Astrocyte (in vitro differentiated cells and primary cell): Measurements from ENCODE around the gene ANLN. TPM values are rescaled to one million over a fixed set of nuclear protein-coding genes. Genes with fewer than 3 reads are reported as not detected.

ENCODE experiments used
- DNase-seq: peaks from one replicate; pipeline ENCODE4 v3.0.0-alpha.2; 2010; ENCODE audit warnings: low read depth
- FAIRE-seq: peaks from 2 replicates; lab custom pipeline; 2011; peaks lifted over from hg19 to GRCh38; lab: Jason Lieb, UNC
- H2AFZ ChIP-seq: 2 replicates; pipeline ENCODE4 v1.6.0; 2012; ENCODE audit warnings: low read depth, low read length, inconsistent platforms
- H3K27ac ChIP-seq: 2 replicates; pipeline ENCODE4 v1.5.1; 2011; ENCODE audit warnings: low read depth, low read length, inconsistent platforms
- H3K27me3 ChIP-seq: 2 replicates; pipeline ENCODE4 v1.6.0; 2011; ENCODE audit warnings: low read length, inconsistent platforms; ENCODE audit not compliant: insufficient read depth
- H3K36me3 ChIP-seq: 2 replicates; pipeline ENCODE4 v1.5.1; 2011; ENCODE audit warnings: low read length, inconsistent platforms; ENCODE audit not compliant: insufficient read depth
- H3K4me1 ChIP-seq: 2 replicates; pipeline ENCODE4 v1.5.1; 2011; ENCODE audit warnings: low read length, inconsistent platforms; ENCODE audit not compliant: insufficient read depth
- H3K4me2 ChIP-seq: 2 replicates; pipeline ENCODE4 v1.6.0; 2012; ENCODE audit warnings: low read length, inconsistent platforms
- H3K4me3 ChIP-seq: 2 replicates; pipeline ENCODE4 v1.5.1; 2011; ENCODE audit warnings: low read depth, mild to moderate bottlenecking, low read length, inconsistent platforms; ENCODE audit not compliant: insufficient read depth
- H3K79me2 ChIP-seq: 2 replicates; pipeline ENCODE4 v1.6.0; 2012; ENCODE audit warnings: mild to moderate bottlenecking, low read length, inconsistent platforms; ENCODE audit not compliant: insufficient read depth
- H3K9ac ChIP-seq: 2 replicates; pipeline ENCODE4 v1.6.0; 2012; ENCODE audit warnings: mild to moderate bottlenecking, low read length, inconsistent platforms
- H3K9me3 ChIP-seq: 2 replicates; pipeline ENCODE4 v1.5.1; 2012; ENCODE audit warnings: low read depth, mild to moderate bottlenecking, low read length, inconsistent platforms; ENCODE audit not compliant: insufficient read depth
- H4K20me1 ChIP-seq: 2 replicates; pipeline ENCODE4 v1.6.0; 2012; ENCODE audit warnings: low read length, inconsistent platforms; ENCODE audit not compliant: insufficient read depth
- H3K27ac Mint-ChIP-seq: one replicate; pipeline ENCODE4 v1.8.0; 2021; ENCODE audit warnings: mild to moderate bottlenecking, mixed read lengths; ENCODE audit not compliant: unreplicated experiment
- H3K27me3 Mint-ChIP-seq: one replicate; pipeline ENCODE4 v1.8.0; 2021; ENCODE audit warnings: low read depth, mixed read lengths; ENCODE audit not compliant: unreplicated experiment
- H3K36me3 Mint-ChIP-seq: one replicate; pipeline ENCODE4 v1.8.0; 2021; ENCODE audit warnings: low read depth, mixed read lengths; ENCODE audit not compliant: unreplicated experiment
- H3K4me1 Mint-ChIP-seq: one replicate; pipeline ENCODE4 v1.8.0; 2021; ENCODE audit warnings: low read depth, mixed read lengths; ENCODE audit not compliant: unreplicated experiment
- H3K4me3 Mint-ChIP-seq: one replicate; pipeline ENCODE4 v1.8.0; 2021; ENCODE audit warnings: mild to moderate bottlenecking, moderate library complexity, mixed read lengths; ENCODE audit not compliant: unreplicated experiment
- H3K9me3 Mint-ChIP-seq: one replicate; pipeline ENCODE4 v1.8.0; 2021; ENCODE audit warnings: mild to moderate bottlenecking, mixed read lengths; ENCODE audit not compliant: unreplicated experiment
- EZH2 ChIP-seq: IDR thresholded peaks from 2 replicates; pipeline ENCODE4 v1.6.1; 2012; ENCODE audit warnings: mild to moderate bottlenecking, low read length, inconsistent platforms; ENCODE audit not compliant: insufficient read depth
- total RNA-seq: library from RNA; stranded (reverse); gene quantifications from 2 replicates; pipeline ENCODE4 v1.2.1, GENCODE V29; 2021
- TF ChIP-seq, protein P1 (sequence below): IDR thresholded peaks from 2 replicates; pipeline ENCODE4 v1.5.1; 2011; ENCODE audit warnings: low read depth, mild to moderate bottlenecking, inconsistent platforms, low read length, moderate library complexity; ENCODE audit not compliant: insufficient read depth

ANLN gene
- total RNA-seq, 1 donor from 2014 or later: 20.4 TPM

DNA sequence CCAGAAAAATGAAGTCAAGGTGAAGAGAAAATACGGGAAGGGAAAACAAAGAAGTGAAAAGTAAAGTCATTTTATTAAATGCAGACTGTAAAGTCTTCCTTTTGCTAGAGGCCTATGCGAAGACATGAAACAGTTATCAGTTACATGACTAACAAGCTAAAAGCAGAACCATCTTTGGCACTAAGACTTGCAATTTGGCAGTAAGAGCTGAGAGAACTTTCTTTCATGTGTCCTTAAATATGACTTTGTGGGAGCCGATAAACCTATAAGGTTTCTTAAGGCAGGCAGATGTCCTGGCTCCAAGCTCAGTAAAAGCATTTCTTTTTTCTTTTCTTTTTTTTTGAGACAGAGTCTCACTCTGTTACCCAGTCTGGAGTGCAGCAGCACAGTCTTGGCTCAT lies 10.4 kb downstream of the ANLN start:
- peaks cover 3% of the 10 kb centered on the region for H3K4me1 ChIP-seq
- H3K79me2 ChIP-seq: peaks cover 91% of the 10 kb centered on the region
- DNase-seq (peak; percentile 9), FAIRE-seq (no peak)
- no peaks in the 10 kb centered on the region for H3K27me3 Mint-ChIP-seq
- no peak overlapping the region for H2AFZ ChIP-seq
- no peak overlapping the region for H3K27ac ChIP-seq
- H3K4me1 Mint-ChIP-seq: peaks cover 7% of the 10 kb centered on the region
- no peaks in the 10 kb centered on the region for H3K27me3 ChIP-seq
- H3K4me3 Mint-ChIP-seq: no peak overlapping the region
- no peaks in the 10 kb centered on the region for H3K9me3 ChIP-seq
- peaks cover 17% of the 10 kb centered on the region for H3K36me3 ChIP-seq
- H3K9me3 Mint-ChIP-seq: no peaks in the 10 kb centered on the region
- no peak overlapping the region for H3K4me2 ChIP-seq
- H3K27ac Mint-ChIP-seq: no peak overlapping the region
- no peak overlapping the region for H3K4me3 ChIP-seq
- no peaks in the 10 kb centered on the region for H3K36me3 Mint-ChIP-seq
- TF ChIP-seq EZH2: no peak
- TF ChIP-seq, protein P1, sequence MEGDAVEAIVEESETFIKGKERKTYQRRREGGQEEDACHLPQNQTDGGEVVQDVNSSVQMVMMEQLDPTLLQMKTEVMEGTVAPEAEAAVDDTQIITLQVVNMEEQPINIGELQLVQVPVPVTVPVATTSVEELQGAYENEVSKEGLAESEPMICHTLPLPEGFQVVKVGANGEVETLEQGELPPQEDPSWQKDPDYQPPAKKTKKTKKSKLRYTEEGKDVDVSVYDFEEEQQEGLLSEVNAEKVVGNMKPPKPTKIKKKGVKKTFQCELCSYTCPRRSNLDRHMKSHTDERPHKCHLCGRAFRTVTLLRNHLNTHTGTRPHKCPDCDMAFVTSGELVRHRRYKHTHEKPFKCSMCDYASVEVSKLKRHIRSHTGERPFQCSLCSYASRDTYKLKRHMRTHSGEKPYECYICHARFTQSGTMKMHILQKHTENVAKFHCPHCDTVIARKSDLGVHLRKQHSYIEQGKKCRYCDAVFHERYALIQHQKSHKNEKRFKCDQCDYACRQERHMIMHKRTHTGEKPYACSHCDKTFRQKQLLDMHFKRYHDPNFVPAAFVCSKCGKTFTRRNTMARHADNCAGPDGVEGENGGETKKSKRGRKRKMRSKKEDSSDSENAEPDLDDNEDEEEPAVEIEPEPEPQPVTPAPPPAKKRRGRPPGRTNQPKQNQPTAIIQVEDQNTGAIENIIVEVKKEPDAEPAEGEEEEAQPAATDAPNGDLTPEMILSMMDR: no peak
- peaks cover 3% of the 10 kb centered on the region for H4K20me1 ChIP-seq
- H3K9ac ChIP-seq: no peak overlapping the region

DNA sequence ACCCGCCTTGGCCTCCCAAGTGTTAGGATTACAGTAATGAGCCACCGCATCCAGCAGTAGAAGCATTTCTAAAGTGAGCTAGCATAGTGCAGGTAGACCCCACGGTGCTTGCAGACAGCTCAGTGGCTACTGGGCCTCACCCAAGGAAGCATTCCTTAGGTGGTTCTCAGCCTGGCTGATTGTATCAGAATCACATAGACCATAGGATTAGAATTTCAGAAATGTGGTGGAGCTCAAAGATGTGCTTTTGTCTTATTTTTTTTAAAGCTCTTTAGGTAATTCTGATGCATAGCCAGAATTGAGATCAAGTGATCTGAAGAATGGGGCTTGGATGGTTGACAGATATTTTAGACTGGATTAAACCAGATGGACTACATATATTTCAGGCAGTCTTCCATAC lies 10.9 kb downstream of the ANLN start:
- Mint-ChIP-seq H3K4me1 (peaks cover 6% of the 10 kb centered on the region), H3K27me3 (no peaks in the 10 kb centered on the region), H3K36me3 (no peaks in the 10 kb centered on the region), H3K27ac (peak overlapping the region; percentile 67), H3K9me3 (no peaks in the 10 kb centered on the region), H3K4me3 (no peak overlapping the region)
- peaks cover 17% of the 10 kb centered on the region for H3K36me3 ChIP-seq
- peak; percentile 66 for DNase-seq
- H3K4me2 ChIP-seq: no peak overlapping the region
- no peaks in the 10 kb centered on the region for H3K27me3 ChIP-seq
- H3K79me2 ChIP-seq: peaks cover 91% of the 10 kb centered on the region
- H4K20me1 ChIP-seq: peaks cover 3% of the 10 kb centered on the region
- H3K9me3 ChIP-seq: no peaks in the 10 kb centered on the region
- no peak overlapping the region for H3K9ac ChIP-seq
- H3K27ac ChIP-seq: no peak overlapping the region
- FAIRE-seq: no peak
- H3K4me3 ChIP-seq: no peak overlapping the region
- TF ChIP-seq, protein P1: no peak
- TF ChIP-seq EZH2: no peak
- peaks cover 3% of the 10 kb centered on the region for H3K4me1 ChIP-seq
- H2AFZ ChIP-seq: no peak overlapping the region

DNA sequence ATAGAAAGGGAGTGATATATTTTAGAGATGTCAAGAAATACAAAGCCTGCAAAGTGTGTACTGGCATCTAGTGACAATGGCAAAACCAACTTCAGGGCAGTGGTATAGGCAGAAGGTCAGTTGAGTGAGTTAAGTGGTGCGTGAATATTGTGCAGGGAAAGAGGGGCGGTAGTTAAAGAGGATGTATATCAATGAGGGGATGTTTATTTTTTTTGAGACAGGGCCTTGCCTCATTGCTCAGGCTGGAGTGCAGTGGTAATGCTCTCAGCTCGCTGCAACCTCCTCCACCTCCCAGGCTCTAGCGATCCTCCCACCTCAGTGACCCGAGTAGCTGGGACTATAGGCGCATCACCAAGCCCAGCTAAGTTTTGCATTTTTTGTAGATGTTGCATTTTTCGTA lies 13.8 kb downstream of the ANLN start:
- FAIRE-seq (no peak), DNase-seq (no peak)
- Mint-ChIP-seq H3K27me3 (no peaks in the 10 kb centered on the region), H3K27ac (no peak overlapping the region), H3K4me1 (peaks cover 8% of the 10 kb centered on the region), H3K9me3 (no peaks in the 10 kb centered on the region), H3K36me3 (no peaks in the 10 kb centered on the region), H3K4me3 (no peak overlapping the region)
- Histone ChIP-seq H3K9ac (no peak overlapping the region), H3K4me2 (no peak overlapping the region), H3K36me3 (peaks cover 13% of the 10 kb centered on the region), H3K4me1 (peaks cover 7% of the 10 kb centered on the region), H3K79me2 (peaks cover 89% of the 10 kb centered on the region), H4K20me1 (peaks cover 3% of the 10 kb centered on the region), H3K27me3 (no peaks in the 10 kb centered on the region), H2AFZ (no peak overlapping the region), H3K27ac (no peak overlapping the region), H3K9me3 (no peaks in the 10 kb centered on the region), H3K4me3 (no peak overlapping the region)
- no peak for TF ChIP-seq EZH2
- TF ChIP-seq, protein P1: no peak
